WTC11 (cell line): ENCODE measurements around the gene FCGBP. TPM values are rescaled to one million over a fixed set of nuclear protein-coding genes. Genes with fewer than 3 reads are reported as not detected.

Experiments used
- ATAC-seq: fragments of 200-7000 bp; cut with Tn5 transposase; 2 replicates; pipeline ENCODE4 v1.10.0; 2021; ENCODE audit warnings: mild to moderate bottlenecking, moderate library complexity
- CTCF ChIA-PET: fragments of 300-600 bp; sonication (Branson Sonifier 250); formaldehyde crosslinking; loops from one replicate; lab custom pipeline; 2021; ENCODE audit warnings: antibody characterized with exemption; lab: Charles Lee
- POLR2A ChIA-PET: fragments of 350-600 bp; sonication (Branson Sonifier 250); formaldehyde crosslinking; loops from one replicate; lab custom pipeline; 2021; ENCODE audit warnings: antibody characterized with exemption; lab: Charles Lee
- DNase-seq: peaks from one replicate; pipeline ENCODE4 v3.0.0; 2021; ENCODE audit warnings: low spot score
- H3K27ac Mint-ChIP-seq: 2 replicates; pipeline ENCODE4 v1.8.0; 2021; ENCODE audit warnings: mixed read lengths
- H3K27me3 Mint-ChIP-seq: 2 replicates; pipeline ENCODE4 v1.8.0; 2021; ENCODE audit warnings: low read depth, mild to moderate bottlenecking, moderate library complexity, mixed read lengths
- H3K36me3 Mint-ChIP-seq: 2 replicates; pipeline ENCODE4 v1.8.0; 2021; ENCODE audit warnings: mixed read lengths
- H3K4me1 Mint-ChIP-seq: 2 replicates; pipeline ENCODE4 v1.8.0; 2022; ENCODE audit warnings: mixed read lengths
- H3K4me3 Mint-ChIP-seq: 2 replicates; pipeline ENCODE4 v1.8.0; 2021; ENCODE audit warnings: mild to moderate bottlenecking, moderate library complexity, mixed read lengths
- H3K9me3 Mint-ChIP-seq: 2 replicates; pipeline ENCODE4 v1.8.0; 2021; ENCODE audit warnings: mixed read lengths
- ATF1 ChIP-seq: sonication (generic); formaldehyde crosslinking; IDR thresholded peaks from 2 replicates; pipeline ENCODE4 v1.8.1; 2023; ENCODE audit warnings: mild to moderate bottlenecking, moderate library complexity, missing genetic modification reagents
- CBFB ChIP-seq: sonication (generic); formaldehyde crosslinking; IDR thresholded peaks from 2 replicates; pipeline ENCODE4 v1.8.1; 2022; ENCODE audit warnings: mild to moderate bottlenecking, low read depth, missing genetic modification reagents
- ETV6 ChIP-seq: sonication (generic); formaldehyde crosslinking; IDR thresholded peaks from 2 replicates; pipeline ENCODE4 v1.8.1; 2022; ENCODE audit warnings: mild to moderate bottlenecking, missing genetic modification reagents
- FOXK1 ChIP-seq: sonication (generic); formaldehyde crosslinking; IDR thresholded peaks from 2 replicates; pipeline ENCODE4 v1.8.0; 2022; ENCODE audit warnings: mild to moderate bottlenecking, moderate library complexity, missing genetic modification reagents
- NFATC4 ChIP-seq: fragments of 250-450 bp; sonication (Bioruptor Pico); IDR thresholded peaks from 2 replicates; pipeline ENCODE4 v1.9.0; 2021; ENCODE audit warnings: mild to moderate bottlenecking
- NFE2L1 ChIP-seq: sonication (generic); formaldehyde crosslinking; IDR thresholded peaks from 2 replicates; pipeline ENCODE4 v1.8.1; 2023; ENCODE audit warnings: missing genetic modification reagents
- NR1H2 ChIP-seq: sonication (generic); formaldehyde crosslinking; IDR thresholded peaks from 2 replicates; pipeline ENCODE4 v1.9.0; 2021; ENCODE audit warnings: mild to moderate bottlenecking, moderate library complexity, missing genetic modification reagents
- SOX15 ChIP-seq: fragments of 250-450 bp; sonication (Bioruptor Pico); IDR thresholded peaks from 2 replicates; pipeline ENCODE4 v1.9.0; 2021; ENCODE audit warnings: mild to moderate bottlenecking
- SP1 ChIP-seq: sonication (generic); formaldehyde crosslinking; conservative IDR thresholded peaks from 2 replicates; pipeline ENCODE4 v1.8.1; 2022; ENCODE audit warnings: missing genetic modification reagents
- ZNF138 ChIP-seq: sonication (generic); formaldehyde crosslinking; conservative IDR thresholded peaks from 2 replicates; pipeline ENCODE4 v1.8.1; 2022; ENCODE audit warnings: mild to moderate bottlenecking, moderate library complexity, missing genetic modification reagents
- ZNF232 ChIP-seq: sonication (generic); formaldehyde crosslinking; IDR thresholded peaks from 2 replicates; pipeline ENCODE4 v1.8.0; 2022; ENCODE audit warnings: mild to moderate bottlenecking, missing genetic modification reagents
- ZNF396 ChIP-seq: fragments of 250-450 bp; sonication (Bioruptor Pico); IDR thresholded peaks from 2 replicates; pipeline ENCODE4 v1.8.0; 2021; ENCODE audit warnings: mild to moderate bottlenecking, moderate library complexity, borderline replicate concordance
- ZNF416 ChIP-seq: fragments of 250-450 bp; sonication (Bioruptor Pico); IDR thresholded peaks from 2 replicates; pipeline ENCODE4 v1.9.0; 2021; ENCODE audit warnings: mild to moderate bottlenecking, inconsistent platforms
- ZNF671 ChIP-seq: fragments of 250-450 bp; sonication (Bioruptor Pico); IDR thresholded peaks from 2 replicates; pipeline ENCODE4 v1.8.0; 2021; ENCODE audit warnings: mild to moderate bottlenecking
- total RNA-seq: library from RNA; stranded (reverse); gene quantifications from 3 replicates; pipeline ENCODE4 v1.2.3, GENCODE V29; 2021
- TF ChIP-seq, protein P1 (sequence below): sonication (generic); formaldehyde crosslinking; IDR thresholded peaks from 2 replicates; pipeline ENCODE4 v1.8.1; 2023; ENCODE audit warnings: mild to moderate bottlenecking, missing genetic modification reagents
- TF ChIP-seq, protein P2 (sequence below): sonication (generic); formaldehyde crosslinking; conservative IDR thresholded peaks from 2 replicates; pipeline ENCODE4 v1.8.1; 2022; ENCODE audit warnings: mild to moderate bottlenecking, missing genetic modification reagents
- TF ChIP-seq, protein P3 (sequence below): fragments of 250-450 bp; sonication (Bioruptor Pico); IDR thresholded peaks from 2 replicates; pipeline ENCODE4 v1.8.0; 2021; ENCODE audit warnings: mild to moderate bottlenecking
- TF ChIP-seq, protein P4 (sequence below): sonication (generic); formaldehyde crosslinking; IDR thresholded peaks from 2 replicates; pipeline ENCODE4 v1.8.1; 2023; ENCODE audit warnings: mild to moderate bottlenecking, missing genetic modification reagents, borderline replicate concordance
- TF ChIP-seq, protein P5 (sequence below): sonication (generic); formaldehyde crosslinking; IDR thresholded peaks from 2 replicates; pipeline ENCODE4 v1.8.0; 2022; ENCODE audit warnings: mild to moderate bottlenecking, missing genetic modification reagents
- TF ChIP-seq, protein P6 (sequence below): sonication (generic); formaldehyde crosslinking; IDR thresholded peaks from 2 replicates; pipeline ENCODE4 v1.8.0; 2022; ENCODE audit warnings: missing genetic modification reagents

Gene FCGBP
- total RNA-seq, 1 experiment from 2014 or later = 2.8 TPM

DNA sequence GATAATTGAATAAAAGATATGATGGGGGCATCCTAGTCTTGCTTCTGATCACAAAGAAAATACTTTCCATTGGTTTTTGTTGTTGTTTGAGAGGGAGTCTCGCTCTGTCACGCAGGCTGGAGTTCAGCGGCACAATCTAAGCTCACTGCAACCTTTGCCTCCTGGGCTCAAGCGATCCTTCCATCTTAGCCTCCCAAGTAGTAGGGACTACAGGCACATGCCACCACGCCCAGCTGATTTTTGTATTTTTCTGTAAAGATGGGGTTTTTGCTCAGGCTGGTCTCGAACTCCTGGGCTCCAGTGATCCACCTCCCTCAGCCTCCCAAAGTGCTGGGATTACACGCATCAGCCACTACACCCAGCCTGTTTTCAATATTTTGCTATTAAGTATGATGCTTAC lies 19.5 kb upstream of the FCGBP start:
- ATAC-seq = no peak
- H3K36me3 Mint-ChIP-seq = no peaks in the 10 kb centered on the region
- POLR2A ChIA-PET = interaction anchor here (1.2 kb wide), 1 partner anchor 17 kb away, joined by 3 read pairs; the partner anchor contains the start of gene PSMC4
- TF ChIP-seq, protein P1, sequence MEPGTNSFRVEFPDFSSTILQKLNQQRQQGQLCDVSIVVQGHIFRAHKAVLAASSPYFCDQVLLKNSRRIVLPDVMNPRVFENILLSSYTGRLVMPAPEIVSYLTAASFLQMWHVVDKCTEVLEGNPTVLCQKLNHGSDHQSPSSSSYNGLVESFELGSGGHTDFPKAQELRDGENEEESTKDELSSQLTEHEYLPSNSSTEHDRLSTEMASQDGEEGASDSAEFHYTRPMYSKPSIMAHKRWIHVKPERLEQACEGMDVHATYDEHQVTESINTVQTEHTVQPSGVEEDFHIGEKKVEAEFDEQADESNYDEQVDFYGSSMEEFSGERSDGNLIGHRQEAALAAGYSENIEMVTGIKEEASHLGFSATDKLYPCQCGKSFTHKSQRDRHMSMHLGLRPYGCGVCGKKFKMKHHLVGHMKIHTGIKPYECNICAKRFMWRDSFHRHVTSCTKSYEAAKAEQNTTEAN = no peak
- no peak for TF ChIP-seq SP1 (CRISPR knock-in tag)
- no peak for TF ChIP-seq ZNF232 (CRISPR knock-in tag)
- TF ChIP-seq SOX15 (CRISPR knock-in tag) = no peak
- TF ChIP-seq NFATC4 = no peak
- TF ChIP-seq, protein P2, sequence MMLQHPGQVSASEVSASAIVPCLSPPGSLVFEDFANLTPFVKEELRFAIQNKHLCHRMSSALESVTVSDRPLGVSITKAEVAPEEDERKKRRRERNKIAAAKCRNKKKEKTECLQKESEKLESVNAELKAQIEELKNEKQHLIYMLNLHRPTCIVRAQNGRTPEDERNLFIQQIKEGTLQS (CRISPR knock-in tag) = no peak
- no peak overlapping the region for H3K27ac Mint-ChIP-seq
- no peak for DNase-seq
- H3K27me3 Mint-ChIP-seq = no peaks in the 10 kb centered on the region; the same call in 1 of the 2 replicates
- H3K4me1 Mint-ChIP-seq = peaks cover 9% of the 10 kb centered on the region
- CTCF ChIA-PET = interaction anchor here (0.6 to 1.1 kb wide), 3 partner anchors 17 to 212 kb away, joined by 3 to 5 read pairs (median 4); partner anchors contain the start of gene PSMC4
- H3K9me3 Mint-ChIP-seq = 0 out of 2 replicates have a peak, but pooled peaks cover 4% of the 10 kb centered on the region
- no peak overlapping the region for H3K4me3 Mint-ChIP-seq

DNA sequence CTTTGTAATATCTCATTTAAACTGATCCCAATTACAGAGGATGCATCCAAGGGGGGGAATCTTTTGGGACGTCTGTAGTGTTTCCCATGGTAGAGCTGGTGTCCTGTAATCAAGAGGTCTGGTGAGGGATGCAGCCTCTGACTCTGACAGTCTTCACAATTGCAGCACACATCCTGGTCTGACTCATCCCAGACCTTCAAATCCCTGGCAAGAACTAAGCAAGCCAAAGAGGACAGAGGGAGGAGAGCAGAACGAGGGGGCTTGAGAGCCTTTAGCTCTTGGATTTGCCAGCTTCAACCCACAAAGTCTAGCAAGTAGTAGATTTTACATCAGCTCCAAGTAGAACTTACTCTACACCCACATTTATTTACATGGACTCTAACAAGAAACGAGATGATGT lies 17.3 kb upstream of the FCGBP start:
- POLR2A ChIA-PET = no interaction called here
- Mint-ChIP-seq H3K27ac (no peak overlapping the region), H3K27me3 (no peaks in the 10 kb centered on the region; the same call in 1 of the 2 replicates), H3K4me3 (no peak overlapping the region), H3K36me3 (no peaks in the 10 kb centered on the region), H3K4me1 (no peaks in the 10 kb centered on the region), H3K9me3 (0 out of 2 replicates have a peak, but pooled peaks cover 4% of the 10 kb centered on the region)
- CTCF ChIA-PET = no interaction called here
- DNase-seq (no peak), ATAC-seq (no peak)
- TF ChIP-seq, protein P3, sequence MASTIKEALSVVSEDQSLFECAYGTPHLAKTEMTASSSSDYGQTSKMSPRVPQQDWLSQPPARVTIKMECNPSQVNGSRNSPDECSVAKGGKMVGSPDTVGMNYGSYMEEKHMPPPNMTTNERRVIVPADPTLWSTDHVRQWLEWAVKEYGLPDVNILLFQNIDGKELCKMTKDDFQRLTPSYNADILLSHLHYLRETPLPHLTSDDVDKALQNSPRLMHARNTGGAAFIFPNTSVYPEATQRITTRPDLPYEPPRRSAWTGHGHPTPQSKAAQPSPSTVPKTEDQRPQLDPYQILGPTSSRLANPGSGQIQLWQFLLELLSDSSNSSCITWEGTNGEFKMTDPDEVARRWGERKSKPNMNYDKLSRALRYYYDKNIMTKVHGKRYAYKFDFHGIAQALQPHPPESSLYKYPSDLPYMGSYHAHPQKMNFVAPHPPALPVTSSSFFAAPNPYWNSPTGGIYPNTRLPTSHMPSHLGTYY = no peak
- no peak for TF ChIP-seq FOXK1 (CRISPR knock-in tag)
- no peak for TF ChIP-seq NR1H2 (CRISPR knock-in tag)
- no peak for TF ChIP-seq NFE2L1 (CRISPR knock-in tag)
- TF ChIP-seq ATF1 (CRISPR knock-in tag) = no peak
- TF ChIP-seq, protein P4, sequence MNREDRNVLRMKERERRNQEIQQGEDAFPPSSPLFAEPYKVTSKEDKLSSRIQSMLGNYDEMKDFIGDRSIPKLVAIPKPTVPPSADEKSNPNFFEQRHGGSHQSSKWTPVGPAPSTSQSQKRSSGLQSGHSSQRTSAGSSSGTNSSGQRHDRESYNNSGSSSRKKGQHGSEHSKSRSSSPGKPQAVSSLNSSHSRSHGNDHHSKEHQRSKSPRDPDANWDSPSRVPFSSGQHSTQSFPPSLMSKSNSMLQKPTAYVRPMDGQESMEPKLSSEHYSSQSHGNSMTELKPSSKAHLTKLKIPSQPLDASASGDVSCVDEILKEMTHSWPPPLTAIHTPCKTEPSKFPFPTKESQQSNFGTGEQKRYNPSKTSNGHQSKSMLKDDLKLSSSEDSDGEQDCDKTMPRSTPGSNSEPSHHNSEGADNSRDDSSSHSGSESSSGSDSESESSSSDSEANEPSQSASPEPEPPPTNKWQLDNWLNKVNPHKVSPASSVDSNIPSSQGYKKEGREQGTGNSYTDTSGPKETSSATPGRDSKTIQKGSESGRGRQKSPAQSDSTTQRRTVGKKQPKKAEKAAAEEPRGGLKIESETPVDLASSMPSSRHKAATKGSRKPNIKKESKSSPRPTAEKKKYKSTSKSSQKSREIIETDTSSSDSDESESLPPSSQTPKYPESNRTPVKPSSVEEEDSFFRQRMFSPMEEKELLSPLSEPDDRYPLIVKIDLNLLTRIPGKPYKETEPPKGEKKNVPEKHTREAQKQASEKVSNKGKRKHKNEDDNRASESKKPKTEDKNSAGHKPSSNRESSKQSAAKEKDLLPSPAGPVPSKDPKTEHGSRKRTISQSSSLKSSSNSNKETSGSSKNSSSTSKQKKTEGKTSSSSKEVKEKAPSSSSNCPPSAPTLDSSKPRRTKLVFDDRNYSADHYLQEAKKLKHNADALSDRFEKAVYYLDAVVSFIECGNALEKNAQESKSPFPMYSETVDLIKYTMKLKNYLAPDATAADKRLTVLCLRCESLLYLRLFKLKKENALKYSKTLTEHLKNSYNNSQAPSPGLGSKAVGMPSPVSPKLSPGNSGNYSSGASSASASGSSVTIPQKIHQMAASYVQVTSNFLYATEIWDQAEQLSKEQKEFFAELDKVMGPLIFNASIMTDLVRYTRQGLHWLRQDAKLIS (CRISPR knock-in tag) = no peak
- TF ChIP-seq, protein P5, sequence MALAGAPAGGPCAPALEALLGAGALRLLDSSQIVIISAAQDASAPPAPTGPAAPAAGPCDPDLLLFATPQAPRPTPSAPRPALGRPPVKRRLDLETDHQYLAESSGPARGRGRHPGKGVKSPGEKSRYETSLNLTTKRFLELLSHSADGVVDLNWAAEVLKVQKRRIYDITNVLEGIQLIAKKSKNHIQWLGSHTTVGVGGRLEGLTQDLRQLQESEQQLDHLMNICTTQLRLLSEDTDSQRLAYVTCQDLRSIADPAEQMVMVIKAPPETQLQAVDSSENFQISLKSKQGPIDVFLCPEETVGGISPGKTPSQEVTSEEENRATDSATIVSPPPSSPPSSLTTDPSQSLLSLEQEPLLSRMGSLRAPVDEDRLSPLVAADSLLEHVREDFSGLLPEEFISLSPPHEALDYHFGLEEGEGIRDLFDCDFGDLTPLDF (CRISPR knock-in tag) = no peak
- TF ChIP-seq ZNF416 (CRISPR knock-in tag) = no peak
- TF ChIP-seq, protein P6, sequence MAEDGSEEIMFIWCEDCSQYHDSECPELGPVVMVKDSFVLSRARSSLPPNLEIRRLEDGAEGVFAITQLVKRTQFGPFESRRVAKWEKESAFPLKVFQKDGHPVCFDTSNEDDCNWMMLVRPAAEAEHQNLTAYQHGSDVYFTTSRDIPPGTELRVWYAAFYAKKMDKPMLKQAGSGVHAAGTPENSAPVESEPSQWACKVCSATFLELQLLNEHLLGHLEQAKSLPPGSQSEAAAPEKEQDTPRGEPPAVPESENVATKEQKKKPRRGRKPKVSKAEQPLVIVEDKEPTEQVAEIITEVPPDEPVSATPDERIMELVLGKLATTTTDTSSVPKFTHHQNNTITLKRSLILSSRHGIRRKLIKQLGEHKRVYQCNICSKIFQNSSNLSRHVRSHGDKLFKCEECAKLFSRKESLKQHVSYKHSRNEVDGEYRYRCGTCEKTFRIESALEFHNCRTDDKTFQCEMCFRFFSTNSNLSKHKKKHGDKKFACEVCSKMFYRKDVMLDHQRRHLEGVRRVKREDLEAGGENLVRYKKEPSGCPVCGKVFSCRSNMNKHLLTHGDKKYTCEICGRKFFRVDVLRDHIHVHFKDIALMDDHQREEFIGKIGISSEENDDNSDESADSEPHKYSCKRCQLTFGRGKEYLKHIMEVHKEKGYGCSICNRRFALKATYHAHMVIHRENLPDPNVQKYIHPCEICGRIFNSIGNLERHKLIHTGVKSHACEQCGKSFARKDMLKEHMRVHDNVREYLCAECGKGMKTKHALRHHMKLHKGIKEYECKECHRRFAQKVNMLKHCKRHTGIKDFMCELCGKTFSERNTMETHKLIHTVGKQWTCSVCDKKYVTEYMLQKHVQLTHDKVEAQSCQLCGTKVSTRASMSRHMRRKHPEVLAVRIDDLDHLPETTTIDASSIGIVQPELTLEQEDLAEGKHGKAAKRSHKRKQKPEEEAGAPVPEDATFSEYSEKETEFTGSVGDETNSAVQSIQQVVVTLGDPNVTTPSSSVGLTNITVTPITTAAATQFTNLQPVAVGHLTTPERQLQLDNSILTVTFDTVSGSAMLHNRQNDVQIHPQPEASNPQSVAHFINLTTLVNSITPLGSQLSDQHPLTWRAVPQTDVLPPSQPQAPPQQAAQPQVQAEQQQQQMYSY (CRISPR knock-in tag) = no peak
- no peak for TF ChIP-seq CBFB (CRISPR knock-in tag)
- TF ChIP-seq ZNF138 (CRISPR knock-in tag) = no peak
- no peak for TF ChIP-seq ZNF396 (CRISPR knock-in tag)
- TF ChIP-seq, protein P2 (CRISPR knock-in tag) = no peak
- TF ChIP-seq ETV6 = no peak
- TF ChIP-seq, protein P1 = no peak
- TF ChIP-seq ZNF671 (CRISPR knock-in tag) = no peak
- TF ChIP-seq NFATC4 = no peak
